ENCODE data around the gene CACNB3.

DNA sequence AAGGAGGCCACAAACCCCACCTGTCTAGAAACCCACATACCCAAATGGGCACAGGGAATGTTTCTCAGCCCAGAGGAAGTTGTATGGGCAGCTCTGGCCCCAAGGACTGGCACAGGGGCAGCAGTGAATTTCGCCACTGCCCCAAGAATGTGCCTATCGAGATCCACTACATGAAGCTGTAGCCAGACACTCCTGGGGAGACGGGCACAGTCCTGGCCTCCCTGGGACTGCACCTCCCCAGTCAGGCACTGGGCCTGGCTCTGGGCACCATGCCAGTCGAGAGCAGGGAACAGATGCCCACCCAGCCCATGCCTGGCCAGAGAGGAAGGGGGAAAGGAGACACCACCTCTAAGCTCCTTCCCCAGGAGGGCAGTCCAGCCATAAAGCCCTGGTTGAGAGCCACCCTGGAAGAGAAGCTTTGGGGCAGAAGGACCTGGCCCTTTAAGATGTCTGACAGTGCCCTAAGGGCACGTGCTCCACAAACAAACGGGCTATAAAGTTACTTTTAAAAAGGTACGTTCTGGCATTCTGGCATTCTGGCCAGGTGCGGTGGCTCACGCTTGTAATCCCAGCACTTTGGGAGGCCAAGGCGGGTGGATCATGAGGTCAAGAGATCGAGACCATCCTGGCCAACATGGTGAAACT lies 37.8 kb upstream of the CACNB3 start:
- TF ChIP-seq, protein P1, sequence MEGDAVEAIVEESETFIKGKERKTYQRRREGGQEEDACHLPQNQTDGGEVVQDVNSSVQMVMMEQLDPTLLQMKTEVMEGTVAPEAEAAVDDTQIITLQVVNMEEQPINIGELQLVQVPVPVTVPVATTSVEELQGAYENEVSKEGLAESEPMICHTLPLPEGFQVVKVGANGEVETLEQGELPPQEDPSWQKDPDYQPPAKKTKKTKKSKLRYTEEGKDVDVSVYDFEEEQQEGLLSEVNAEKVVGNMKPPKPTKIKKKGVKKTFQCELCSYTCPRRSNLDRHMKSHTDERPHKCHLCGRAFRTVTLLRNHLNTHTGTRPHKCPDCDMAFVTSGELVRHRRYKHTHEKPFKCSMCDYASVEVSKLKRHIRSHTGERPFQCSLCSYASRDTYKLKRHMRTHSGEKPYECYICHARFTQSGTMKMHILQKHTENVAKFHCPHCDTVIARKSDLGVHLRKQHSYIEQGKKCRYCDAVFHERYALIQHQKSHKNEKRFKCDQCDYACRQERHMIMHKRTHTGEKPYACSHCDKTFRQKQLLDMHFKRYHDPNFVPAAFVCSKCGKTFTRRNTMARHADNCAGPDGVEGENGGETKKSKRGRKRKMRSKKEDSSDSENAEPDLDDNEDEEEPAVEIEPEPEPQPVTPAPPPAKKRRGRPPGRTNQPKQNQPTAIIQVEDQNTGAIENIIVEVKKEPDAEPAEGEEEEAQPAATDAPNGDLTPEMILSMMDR (IDR thresholded peaks at IDR 0.05; ENCODE audit: control extremely low read depth in 1 of 3, insufficient read depth in 1 of 3, low read depth in 1 of 3, low read length in 3 of 3) = no peak
- TF ChIP-seq EZH2 (IDR thresholded peaks at IDR 0.05; ENCODE audit: low read depth, low read length, severe bottlenecking) (no peak), CREB1 (IDR thresholded peaks at IDR 0.05) (no peak), GTF2F1 (IDR thresholded peaks at IDR 0.05; ENCODE audit: borderline replicate concordance, low read depth, low read length) (no peak), JUN (IDR thresholded peaks at IDR 0.05; ENCODE audit: low read depth, low read length) (no peak), BRCA1 (IDR thresholded peaks at IDR 0.05; ENCODE audit: low read depth, low read length) (no peak), SP1 (IDR thresholded peaks at IDR 0.05; ENCODE audit: low read depth, low read length) (no peak), POLR2A (IDR thresholded peaks at IDR 0.05; ENCODE audit: control extremely low read depth in 1 of 2, low read depth in 2 of 2, low read length in 2 of 2) (no peak), RNF2 (IDR thresholded peaks at IDR 0.05; ENCODE audit: borderline replicate concordance, low read depth, low read length, missing control alignments, poor library complexity, severe bottlenecking) (no peak)
- TF ChIP-seq, protein P2, sequence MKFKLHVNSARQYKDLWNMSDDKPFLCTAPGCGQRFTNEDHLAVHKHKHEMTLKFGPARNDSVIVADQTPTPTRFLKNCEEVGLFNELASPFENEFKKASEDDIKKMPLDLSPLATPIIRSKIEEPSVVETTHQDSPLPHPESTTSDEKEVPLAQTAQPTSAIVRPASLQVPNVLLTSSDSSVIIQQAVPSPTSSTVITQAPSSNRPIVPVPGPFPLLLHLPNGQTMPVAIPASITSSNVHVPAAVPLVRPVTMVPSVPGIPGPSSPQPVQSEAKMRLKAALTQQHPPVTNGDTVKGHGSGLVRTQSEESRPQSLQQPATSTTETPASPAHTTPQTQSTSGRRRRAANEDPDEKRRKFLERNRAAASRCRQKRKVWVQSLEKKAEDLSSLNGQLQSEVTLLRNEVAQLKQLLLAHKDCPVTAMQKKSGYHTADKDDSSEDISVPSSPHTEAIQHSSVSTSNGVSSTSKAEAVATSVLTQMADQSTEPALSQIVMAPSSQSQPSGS (IDR thresholded peaks at IDR 0.05; ENCODE audit: low read length) = no peak

All from H1 (cell line).